ENCODE results near the gene DEPDC1B. TPM values are rescaled to one million over a fixed set of nuclear protein-coding genes. Genes with fewer than 3 reads are reported as not detected.

The DEPDC1B gene
- total RNA-seq, 2 donors from 2014 or later, result 0.47 TPM; not detected in 1

Other genes with a start within 250 kb of the DEPDC1B start
- 1 to 10 TPM; 1.4 to 2.0 TPM for gene ELOVL7, start 144.1 kb upstream of the DEPDC1B start, total RNA-seq
- 1 to 10 TPM; 6.1 to 9.0 TPM for gene ERCC8, start 244.9 kb upstream of the DEPDC1B start, total RNA-seq
- 10 to 100 TPM; 34.5 to 42.8 TPM for gene NDUFAF2, start 245.0 kb upstream of the DEPDC1B start, total RNA-seq

Data from left cardiac atrium (tissue), 2 donors.